ENCODE data around the gene S100A7A.
"Not testable (repeated sequence)": the region's sequence is repeated elsewhere in the genome, so short reads cannot be mapped to it uniquely, and the experiment has no call there.

The S100A7A gene

GRCh38 chr1:153462741-153463140 is 46.4 kb downstream of the S100A7A start:
- DNase-seq (ENCODE audit: low read depth), result not testable (repeated sequence)

DNA sequence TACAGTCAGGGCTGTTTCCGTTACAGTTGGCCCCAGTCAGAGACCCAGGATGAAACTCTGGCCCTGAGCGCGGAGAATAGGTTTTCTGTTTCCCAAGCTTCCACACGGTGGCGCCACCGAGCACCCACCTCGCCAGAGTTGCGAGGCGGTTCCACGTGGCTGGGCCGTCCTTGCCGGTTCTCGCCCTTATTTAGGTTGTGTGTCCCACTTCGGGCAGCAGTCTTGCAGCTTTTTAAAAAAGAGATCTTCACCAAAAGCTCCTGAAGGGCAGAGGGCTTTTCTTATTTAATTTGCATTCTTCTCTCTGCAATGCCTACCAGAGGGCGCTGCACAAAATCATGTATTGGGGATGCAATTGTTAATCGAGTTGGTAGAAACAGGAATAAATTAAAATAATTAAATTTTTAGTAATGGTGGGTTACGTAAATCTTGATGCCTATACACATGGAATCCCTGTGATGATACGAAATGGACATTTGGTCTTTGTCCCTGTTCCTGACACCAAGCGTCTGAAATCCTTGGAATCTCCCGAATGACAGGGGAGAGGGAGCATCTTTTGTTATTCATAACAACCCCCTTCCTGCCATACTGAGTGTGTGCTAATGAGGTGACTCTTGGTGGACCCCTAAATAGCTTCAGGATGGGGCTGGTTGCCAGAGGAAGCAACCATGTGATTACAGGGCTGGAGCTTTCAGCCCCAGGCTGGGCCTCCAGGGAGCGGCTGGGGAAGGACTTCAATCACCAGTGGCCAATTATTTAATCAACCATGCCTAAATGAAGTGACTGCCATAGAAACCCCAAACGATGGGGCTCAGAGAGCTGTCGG is 49.7 kb downstream of the S100A7A start:
- DNase-seq (ENCODE audit: low read depth), result peak; percentile 50

DNA sequence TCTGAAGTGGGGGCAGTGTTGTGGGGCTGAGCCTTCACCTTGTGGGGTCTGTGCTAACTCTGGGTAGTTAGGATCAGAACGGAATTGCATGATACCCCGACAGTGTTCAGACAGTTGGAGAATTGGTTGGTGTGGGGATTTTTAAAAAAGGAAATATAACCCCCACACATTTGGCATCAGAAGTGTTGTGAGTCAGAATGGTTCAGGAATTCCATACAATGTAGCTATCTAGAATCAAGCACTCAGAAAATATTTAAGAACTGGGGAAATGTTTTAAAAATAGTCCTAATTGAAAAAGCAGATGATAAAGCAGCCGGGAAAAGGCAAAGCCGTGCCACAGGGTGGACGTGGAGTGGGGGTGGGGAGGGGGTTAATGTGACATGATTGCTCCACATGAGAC is 50.6 kb downstream of the S100A7A start:
- DNase-seq (ENCODE audit: low read depth), result no peak

- DNase-seq (ENCODE audit: low read depth), result no peak
These were observed 54.4 kb downstream of the S100A7A start for GRCh38 chr1:153470707-153471106.
